HUES6 (cell line): ENCODE measurements around the gene CPOX.

Source experiments
- H3K27ac ChIP-seq: 2 replicates; pipeline ENCODE4 v1.7.0; 2013; ENCODE audit warnings: low read depth, mild to moderate bottlenecking, low read length, inconsistent platforms
- H3K27me3 ChIP-seq: 2 replicates; pipeline ENCODE4 v1.6.1; 2013; ENCODE audit warnings: low read length; ENCODE audit not compliant: control insufficient read depth, insufficient read depth
- H3K36me3 ChIP-seq: 2 replicates; pipeline ENCODE4 v1.6.1; 2013; ENCODE audit warnings: low read length; ENCODE audit not compliant: control insufficient read depth, insufficient read depth
- H3K4me1 ChIP-seq: 2 replicates; pipeline ENCODE4 v1.6.1; 2013; ENCODE audit warnings: low read length; ENCODE audit not compliant: control insufficient read depth, insufficient read depth
- H3K4me3 ChIP-seq: 2 replicates; pipeline ENCODE4 v1.5.1; 2013; ENCODE audit warnings: low read depth, low read length
- H3K9ac ChIP-seq: one replicate; pipeline ENCODE4 v1.6.1; 2013; ENCODE audit warnings: mild to moderate bottlenecking, low read length
- H3K9me3 ChIP-seq: 2 replicates; pipeline ENCODE4 v1.6.1; 2013; ENCODE audit warnings: low read depth, low read length; ENCODE audit not compliant: control insufficient read depth, insufficient read depth

CPOX gene

GRCh38 chr3:98612587-98612986 is 19.2 kb upstream of the CPOX start:
- H3K27me3 ChIP-seq = no peaks in the 10 kb centered on the region
- H3K36me3 ChIP-seq = no peaks in the 10 kb centered on the region
- no peak overlapping the region for H3K9ac ChIP-seq
- no peak overlapping the region for H3K4me3 ChIP-seq
- no peaks in the 10 kb centered on the region for H3K4me1 ChIP-seq
- H3K27ac ChIP-seq = no peak overlapping the region
- H3K9me3 ChIP-seq = no peaks in the 10 kb centered on the region

GRCh38 chr3:98608029-98608428 is 14.6 kb upstream of the CPOX start:
- no peaks in the 10 kb centered on the region for H3K36me3 ChIP-seq
- H3K27ac ChIP-seq = no peak overlapping the region
- no peaks in the 10 kb centered on the region for H3K27me3 ChIP-seq
- no peak overlapping the region for H3K4me3 ChIP-seq
- H3K9me3 ChIP-seq = no peaks in the 10 kb centered on the region
- H3K4me1 ChIP-seq = no peaks in the 10 kb centered on the region
- no peak overlapping the region for H3K9ac ChIP-seq

- no peak overlapping the region for H3K27ac ChIP-seq
- H3K4me1 ChIP-seq = no peaks in the 10 kb centered on the region
- no peak overlapping the region for H3K4me3 ChIP-seq
- no peaks in the 10 kb centered on the region for H3K36me3 ChIP-seq
- no peaks in the 10 kb centered on the region for H3K9me3 ChIP-seq
- H3K27me3 ChIP-seq = no peaks in the 10 kb centered on the region
- H3K9ac ChIP-seq = no peak overlapping the region
Measured at GRCh38 chr3:98603580-98603979, 10.2 kb upstream of the CPOX start.

- Histone ChIP-seq H3K4me3 (no peak overlapping the region), H3K27ac (no peak overlapping the region), H3K9me3 (no peaks in the 10 kb centered on the region), H3K4me1 (no peaks in the 10 kb centered on the region), H3K9ac (no peak overlapping the region), H3K36me3 (no peaks in the 10 kb centered on the region), H3K27me3 (no peaks in the 10 kb centered on the region)
Measured at GRCh38 chr3:98602078-98602678, 8.8 kb upstream of the CPOX start.

- Histone ChIP-seq H3K4me3 (no peak overlapping the region), H3K9ac (no peak overlapping the region), H3K27me3 (no peaks in the 10 kb centered on the region), H3K4me1 (no peaks in the 10 kb centered on the region), H3K9me3 (no peaks in the 10 kb centered on the region), H3K36me3 (no peaks in the 10 kb centered on the region), H3K27ac (no peak overlapping the region)
Measured at GRCh38 chr3:98601180-98601579, 7.8 kb upstream of the CPOX start.

- no peak overlapping the region for H3K27ac ChIP-seq
- no peaks in the 10 kb centered on the region for H3K9me3 ChIP-seq
- H3K27me3 ChIP-seq = no peaks in the 10 kb centered on the region
- H3K4me3 ChIP-seq = no peak overlapping the region
- no peaks in the 10 kb centered on the region for H3K36me3 ChIP-seq
- no peak overlapping the region for H3K9ac ChIP-seq
- no peaks in the 10 kb centered on the region for H3K4me1 ChIP-seq
Measured at GRCh38 chr3:98600412-98601095, 7.1 kb upstream of the CPOX start.

- peaks cover 5% of the 10 kb centered on the region; the same call in 1 of the 2 replicates for H3K4me1 ChIP-seq
- H3K27me3 ChIP-seq = no peaks in the 10 kb centered on the region
- no peaks in the 10 kb centered on the region for H3K36me3 ChIP-seq
- no peak overlapping the region for H3K4me3 ChIP-seq
- H3K9ac ChIP-seq = no peak overlapping the region
- no peaks in the 10 kb centered on the region for H3K9me3 ChIP-seq
- H3K27ac ChIP-seq = no peak overlapping the region
Measured at GRCh38 chr3:98599647-98600411, 6.4 kb upstream of the CPOX start.

- H3K27ac ChIP-seq = no peak overlapping the region
- H3K27me3 ChIP-seq = no peaks in the 10 kb centered on the region
- H3K9me3 ChIP-seq = no peaks in the 10 kb centered on the region
- H3K36me3 ChIP-seq = no peaks in the 10 kb centered on the region
- no peak overlapping the region for H3K9ac ChIP-seq
- H3K4me3 ChIP-seq = no peak overlapping the region
- H3K4me1 ChIP-seq = peaks cover 9% of the 10 kb centered on the region; the same call in 1 of the 2 replicates
Measured at GRCh38 chr3:98598492-98598891, 5.1 kb upstream of the CPOX start.

- Histone ChIP-seq H3K27me3 (no peaks in the 10 kb centered on the region), H3K9ac (no peak overlapping the region), H3K9me3 (no peaks in the 10 kb centered on the region), H3K4me1 (peaks cover 17% of the 10 kb centered on the region; the same call in 1 of the 2 replicates), H3K4me3 (no peak overlapping the region), H3K36me3 (no peaks in the 10 kb centered on the region), H3K27ac (no peak overlapping the region)
Measured at GRCh38 chr3:98596541-98597500, 3.4 kb upstream of the CPOX start.

- H3K4me3 ChIP-seq = no peak overlapping the region
- no peaks in the 10 kb centered on the region for H3K36me3 ChIP-seq
- no peaks in the 10 kb centered on the region for H3K9me3 ChIP-seq
- no peaks in the 10 kb centered on the region for H3K27me3 ChIP-seq
- peaks cover 17% of the 10 kb centered on the region; the same call in 1 of the 2 replicates for H3K4me1 ChIP-seq
- H3K27ac ChIP-seq = no peak overlapping the region
- no peak overlapping the region for H3K9ac ChIP-seq
Measured at GRCh38 chr3:98596087-98596486, 2.7 kb upstream of the CPOX start.
